ENCODE data around the gene DAD1.
"Not testable (repeated sequence)": the region's sequence is repeated elsewhere in the genome, so short reads cannot be mapped to it uniquely, and the experiment has no call there.

The DAD1 gene

GRCh38 chr14:22569106-22569736 lies 19.8 kb downstream of the DAD1 start:
- no peak for DNase-seq

- DNase-seq: no peak
Observed at GRCh38 chr14:22567437-22567836, 21.6 kb downstream of the DAD1 start.

- DNase-seq: no peak
Observed at GRCh38 chr14:22566845-22567244, 22.2 kb downstream of the DAD1 start.

- not testable (repeated sequence) for DNase-seq
Observed at GRCh38 chr14:22566266-22566665, 22.8 kb downstream of the DAD1 start.

GRCh38 chr14:22565391-22565945 lies 23.6 kb downstream of the DAD1 start:
- no peak for DNase-seq

- no peak for DNase-seq
Observed at GRCh38 chr14:22564463-22564862, 24.6 kb downstream of the DAD1 start.

GRCh38 chr14:22563987-22564386 lies 25.0 kb downstream of the DAD1 start:
- DNase-seq: no peak

GRCh38 chr14:22561661-22562579 lies 27.1 kb downstream of the DAD1 start:
- DNase-seq: no peak

GRCh38 chr14:22561366-22561660 lies 27.7 kb downstream of the DAD1 start:
- DNase-seq: no peak

GRCh38 chr14:22560662-22561365 lies 28.2 kb downstream of the DAD1 start:
- DNase-seq: no peak

- DNase-seq: no peak
Observed at GRCh38 chr14:22559041-22559440, 30.0 kb downstream of the DAD1 start.

GRCh38 chr14:22558221-22558913 lies 30.7 kb downstream of the DAD1 start:
- no peak for DNase-seq

- DNase-seq: no peak
Observed at GRCh38 chr14:22557846-22558220, 31.2 kb downstream of the DAD1 start.

- DNase-seq: peak in 53 of 56 donors; percentile 20 to 90 (median 73)
Observed at GRCh38 chr14:22556990-22557623, 31.9 kb downstream of the DAD1 start.

- peak in 1 of 56 donors; percentile 26 for DNase-seq
Observed at GRCh38 chr14:22556021-22556989, 32.7 kb downstream of the DAD1 start.

- DNase-seq: no peak
Observed at GRCh38 chr14:22555384-22556011, 33.5 kb downstream of the DAD1 start.

- DNase-seq: no peak
Observed at GRCh38 chr14:22554498-22555383, 34.3 kb downstream of the DAD1 start.

Data from nucleus accumbens (tissue), 56 donors.